ENCODE measurements around the gene ZNF385A. TPM values are rescaled to one million over a fixed set of nuclear protein-coding genes. Genes with fewer than 3 reads are reported as not detected.
"Not testable (repeated sequence)": the region's sequence is repeated elsewhere in the genome, so short reads cannot be mapped to it uniquely, and the experiment has no call there.

The ZNF385A gene
- total RNA-seq, 1 experiment from 2014 or later = 5.9 TPM

DNA sequence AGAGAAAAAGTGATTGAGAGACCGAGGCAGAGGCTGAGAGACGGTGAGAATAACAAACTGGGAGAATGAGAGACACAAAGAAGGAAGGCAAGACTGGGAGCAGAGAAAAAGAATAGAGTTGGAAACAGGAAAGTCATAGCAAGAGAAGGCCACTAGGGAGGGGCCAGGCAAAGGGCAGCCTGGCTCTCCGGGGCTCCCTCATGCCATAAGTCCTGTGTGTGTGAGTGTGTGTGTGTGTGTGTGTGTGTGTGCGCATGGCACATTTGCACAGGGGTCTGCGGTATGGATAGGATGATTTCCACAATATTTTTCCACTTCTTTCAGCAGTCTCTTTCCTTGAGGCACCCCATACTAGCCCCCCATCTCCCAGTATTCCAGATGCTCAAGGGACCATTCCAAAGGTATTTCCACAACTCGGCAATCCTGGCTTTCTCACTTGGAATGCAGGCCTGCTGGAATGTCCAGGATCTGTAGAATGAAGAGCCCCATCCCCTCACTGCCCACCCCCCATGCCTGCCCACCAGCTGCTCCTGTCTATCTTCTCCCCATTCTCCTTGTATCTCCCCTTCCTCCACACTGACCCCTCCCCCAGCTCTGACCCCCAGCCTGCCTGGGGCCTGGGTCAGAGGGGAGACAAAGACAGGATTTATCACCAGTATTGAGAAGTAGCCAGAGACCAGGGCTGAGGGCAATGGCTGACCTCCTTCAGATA lies 29.3 kb downstream of the ZNF385A start:
- H3K4me3 ChIP-seq (ENCODE audit: low read depth in 2 of 2, low read length in 2 of 2) = no peak overlapping the region
- H3K27me3 ChIP-seq (ENCODE audit: control insufficient read depth, insufficient read depth, low read length) = no peaks in the 10 kb centered on the region
- H3K36me3 ChIP-seq (ENCODE audit: control insufficient read depth, insufficient read depth, low read length) = no peaks in the 10 kb centered on the region; the same call in 1 of the 2 replicates
- ATAC-seq (no peak), DNase-seq (ENCODE audit: low read depth, low spot score) (no peak)
- in situ Hi-C loops (cut with HindIII; ENCODE audit: low pct_unique_long_range_greater_than_20kb, low sequenced_read_pairs) = no loop called here
- H3K27ac ChIP-seq (ENCODE audit: low read length) = no peak overlapping the region
- H3K4me1 ChIP-seq (ENCODE audit: control insufficient read depth, insufficient read depth, low read length) = peaks cover 31% of the 10 kb centered on the region
- intact Hi-C loops (cut with micrococcal nuclease; ENCODE audit: unreplicated experiment) = no loop called here
- TF ChIP-seq, protein P1, sequence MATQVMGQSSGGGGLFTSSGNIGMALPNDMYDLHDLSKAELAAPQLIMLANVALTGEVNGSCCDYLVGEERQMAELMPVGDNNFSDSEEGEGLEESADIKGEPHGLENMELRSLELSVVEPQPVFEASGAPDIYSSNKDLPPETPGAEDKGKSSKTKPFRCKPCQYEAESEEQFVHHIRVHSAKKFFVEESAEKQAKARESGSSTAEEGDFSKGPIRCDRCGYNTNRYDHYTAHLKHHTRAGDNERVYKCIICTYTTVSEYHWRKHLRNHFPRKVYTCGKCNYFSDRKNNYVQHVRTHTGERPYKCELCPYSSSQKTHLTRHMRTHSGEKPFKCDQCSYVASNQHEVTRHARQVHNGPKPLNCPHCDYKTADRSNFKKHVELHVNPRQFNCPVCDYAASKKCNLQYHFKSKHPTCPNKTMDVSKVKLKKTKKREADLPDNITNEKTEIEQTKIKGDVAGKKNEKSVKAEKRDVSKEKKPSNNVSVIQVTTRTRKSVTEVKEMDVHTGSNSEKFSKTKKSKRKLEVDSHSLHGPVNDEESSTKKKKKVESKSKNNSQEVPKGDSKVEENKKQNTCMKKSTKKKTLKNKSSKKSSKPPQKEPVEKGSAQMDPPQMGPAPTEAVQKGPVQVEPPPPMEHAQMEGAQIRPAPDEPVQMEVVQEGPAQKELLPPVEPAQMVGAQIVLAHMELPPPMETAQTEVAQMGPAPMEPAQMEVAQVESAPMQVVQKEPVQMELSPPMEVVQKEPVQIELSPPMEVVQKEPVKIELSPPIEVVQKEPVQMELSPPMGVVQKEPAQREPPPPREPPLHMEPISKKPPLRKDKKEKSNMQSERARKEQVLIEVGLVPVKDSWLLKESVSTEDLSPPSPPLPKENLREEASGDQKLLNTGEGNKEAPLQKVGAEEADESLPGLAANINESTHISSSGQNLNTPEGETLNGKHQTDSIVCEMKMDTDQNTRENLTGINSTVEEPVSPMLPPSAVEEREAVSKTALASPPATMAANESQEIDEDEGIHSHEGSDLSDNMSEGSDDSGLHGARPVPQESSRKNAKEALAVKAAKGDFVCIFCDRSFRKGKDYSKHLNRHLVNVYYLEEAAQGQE (IDR thresholded peaks at IDR 0.05; ENCODE audit: insufficient read depth in 1 of 2, low read depth in 2 of 2, low read length in 1 of 2) = no peak
- TF ChIP-seq SIN3A (IDR thresholded peaks at IDR 0.05; ENCODE audit: borderline replicate concordance, insufficient read depth, low read depth, low read length) (no peak), POLR2AphosphoS5 (IDR thresholded peaks at IDR 0.05; ENCODE audit: low read depth, low read length) (no peak), TCF7L2 (IDR thresholded peaks at IDR 0.05; ENCODE audit: low read depth, low read length) (no peak)
- TF ChIP-seq, protein P2, sequence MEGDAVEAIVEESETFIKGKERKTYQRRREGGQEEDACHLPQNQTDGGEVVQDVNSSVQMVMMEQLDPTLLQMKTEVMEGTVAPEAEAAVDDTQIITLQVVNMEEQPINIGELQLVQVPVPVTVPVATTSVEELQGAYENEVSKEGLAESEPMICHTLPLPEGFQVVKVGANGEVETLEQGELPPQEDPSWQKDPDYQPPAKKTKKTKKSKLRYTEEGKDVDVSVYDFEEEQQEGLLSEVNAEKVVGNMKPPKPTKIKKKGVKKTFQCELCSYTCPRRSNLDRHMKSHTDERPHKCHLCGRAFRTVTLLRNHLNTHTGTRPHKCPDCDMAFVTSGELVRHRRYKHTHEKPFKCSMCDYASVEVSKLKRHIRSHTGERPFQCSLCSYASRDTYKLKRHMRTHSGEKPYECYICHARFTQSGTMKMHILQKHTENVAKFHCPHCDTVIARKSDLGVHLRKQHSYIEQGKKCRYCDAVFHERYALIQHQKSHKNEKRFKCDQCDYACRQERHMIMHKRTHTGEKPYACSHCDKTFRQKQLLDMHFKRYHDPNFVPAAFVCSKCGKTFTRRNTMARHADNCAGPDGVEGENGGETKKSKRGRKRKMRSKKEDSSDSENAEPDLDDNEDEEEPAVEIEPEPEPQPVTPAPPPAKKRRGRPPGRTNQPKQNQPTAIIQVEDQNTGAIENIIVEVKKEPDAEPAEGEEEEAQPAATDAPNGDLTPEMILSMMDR (IDR thresholded peaks at IDR 0.05) = no peak; the same call in 1 of the 2 replicates
- BruUV-seq (replicated peaks) = no TSS peak
- ChIA-PET POLR2A (no interaction called here), CTCF (interaction anchor here (0.5 kb wide), 1 partner anchor 29 kb away, joined by 3 read pairs; no protein-coding TSS in a partner anchor)
- no peaks in the 10 kb centered on the region for H3K9me3 ChIP-seq (ENCODE audit: control insufficient read depth, insufficient read depth, low read depth, low read length)

DNA sequence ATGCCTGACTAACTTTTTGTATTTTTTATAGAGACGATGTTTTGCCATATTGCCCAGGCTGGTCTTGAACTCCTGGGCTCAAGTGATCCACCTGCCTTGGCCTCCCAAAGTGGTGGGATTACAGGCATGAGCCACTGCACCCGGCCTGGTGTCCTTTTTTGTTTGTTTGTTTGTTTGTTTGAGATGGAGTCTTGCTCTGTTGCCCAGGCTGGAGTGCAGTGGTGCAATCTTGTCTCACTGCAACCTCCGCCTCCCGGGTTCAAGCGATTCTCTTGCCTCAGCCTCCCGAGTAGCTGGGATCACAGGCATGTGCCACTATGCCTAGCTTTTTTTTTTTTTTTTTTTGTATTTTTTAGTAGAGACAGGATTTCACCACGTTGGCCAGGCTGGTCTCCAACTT lies 30.3 kb downstream of the ZNF385A start:
- H3K27me3 ChIP-seq (ENCODE audit: control insufficient read depth, insufficient read depth, low read length); intact Hi-C loops (cut with micrococcal nuclease; ENCODE audit: unreplicated experiment); BruUV-seq (replicated peaks); H3K4me3 ChIP-seq (ENCODE audit: low read depth in 2 of 2, low read length in 2 of 2); in situ Hi-C loops (cut with HindIII; ENCODE audit: low pct_unique_long_range_greater_than_20kb, low sequenced_read_pairs); DNase-seq (ENCODE audit: low read depth, low spot score); H3K9me3 ChIP-seq (ENCODE audit: control insufficient read depth, insufficient read depth, low read depth, low read length); POLR2A ChIA-PET; ATAC-seq; H3K27ac ChIP-seq (ENCODE audit: low read length); H3K36me3 ChIP-seq (ENCODE audit: control insufficient read depth, insufficient read depth, low read length): not testable (repeated sequence)
- CTCF ChIA-PET = interaction anchor here (0.6 kb wide), 1 partner anchor 15 kb away, joined by 5 read pairs; no protein-coding TSS in a partner anchor
- H3K4me1 ChIP-seq (ENCODE audit: control insufficient read depth, insufficient read depth, low read length) = peaks cover 23% of the 10 kb centered on the region

Measured in Panc1 (cell line).